Kidney glomerular epithelial cell (primary cell): ENCODE data around the gene IL4.
"Not testable (repeated sequence)": the region's sequence is repeated elsewhere in the genome, so short reads cannot be mapped to it uniquely, and the experiment has no call there.

Experiments
- DNase-seq: peaks from one replicate; lab custom pipeline; 2025; lab: John Stamatoyannopoulos, UW

Gene IL4

DNA sequence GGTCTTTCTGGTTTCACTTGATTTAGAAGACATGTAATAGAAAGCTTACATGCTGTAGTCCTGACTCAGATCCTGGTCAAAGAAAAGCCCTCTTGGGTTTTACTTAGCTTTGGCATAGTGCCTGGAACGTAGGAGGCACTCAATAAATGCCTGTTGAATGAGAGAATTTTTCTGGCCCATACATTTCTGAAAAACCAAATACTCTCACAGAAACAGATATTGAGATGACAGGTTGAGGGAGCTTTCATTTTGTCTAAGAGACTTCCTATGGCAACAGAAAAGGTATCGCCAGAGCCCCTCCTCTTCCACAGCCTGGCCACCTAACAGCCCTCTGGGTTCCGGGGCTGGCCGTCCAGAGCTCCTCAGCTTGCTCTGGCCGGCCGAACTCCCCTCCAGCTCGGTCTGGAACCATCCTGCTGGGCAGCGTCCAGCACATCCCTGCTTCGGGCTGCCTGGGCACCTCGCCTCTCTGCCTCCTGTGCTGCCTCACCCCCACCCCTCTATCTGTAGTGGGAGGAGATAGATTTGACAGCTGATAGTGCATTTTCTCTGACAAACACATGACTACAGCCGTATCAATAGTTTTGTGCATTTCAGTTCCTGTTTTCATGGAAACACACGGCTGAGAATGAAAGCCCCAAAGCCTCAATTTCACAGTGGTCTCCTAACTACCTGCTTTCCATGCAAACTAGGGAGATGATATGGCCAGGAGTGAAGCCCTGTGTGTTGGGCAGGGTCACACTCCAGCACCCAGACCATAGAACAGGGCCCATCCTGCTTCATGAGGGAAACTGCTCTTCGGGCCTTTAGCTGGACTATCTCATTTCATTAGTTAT, 1.1 kb downstream of the IL4 start:
- peak; percentile 90 for DNase-seq

DNA sequence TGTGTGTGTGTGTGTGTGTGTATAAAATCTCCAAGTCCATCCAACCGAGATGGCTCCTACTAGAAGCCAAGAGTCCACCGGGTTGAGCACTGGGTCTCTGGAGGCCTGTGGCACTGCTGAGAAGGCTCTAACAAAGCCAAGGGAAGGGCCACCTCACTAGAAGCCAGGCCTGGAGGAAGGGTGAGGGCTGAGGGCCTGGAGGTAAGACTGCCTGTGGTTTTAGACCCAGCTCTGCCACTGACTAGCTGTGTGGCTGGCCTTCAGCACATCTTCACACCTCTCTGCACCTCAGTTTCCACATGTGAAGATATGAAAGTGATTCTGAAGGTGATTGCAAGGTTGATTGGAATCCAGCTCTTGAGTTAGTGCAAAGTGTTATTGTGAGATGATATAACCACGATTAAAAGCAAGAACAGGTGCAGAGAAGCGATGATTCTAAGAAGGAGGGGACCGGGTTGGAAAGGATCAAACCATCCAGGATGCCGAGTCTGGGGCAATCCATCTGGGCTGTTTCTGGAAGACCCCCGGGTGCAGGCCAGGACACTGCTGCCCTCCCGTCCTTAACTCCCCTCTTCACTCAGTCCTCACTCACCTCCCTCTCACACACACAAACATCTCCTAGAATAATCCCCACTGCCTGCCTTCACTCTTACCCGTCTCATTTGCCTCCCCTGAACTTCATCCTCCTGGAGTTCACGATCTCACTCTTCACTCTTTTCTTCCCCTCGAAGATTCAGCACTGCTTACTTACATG, 2.3 kb downstream of the IL4 start:
- DNase-seq = no peak

DNA sequence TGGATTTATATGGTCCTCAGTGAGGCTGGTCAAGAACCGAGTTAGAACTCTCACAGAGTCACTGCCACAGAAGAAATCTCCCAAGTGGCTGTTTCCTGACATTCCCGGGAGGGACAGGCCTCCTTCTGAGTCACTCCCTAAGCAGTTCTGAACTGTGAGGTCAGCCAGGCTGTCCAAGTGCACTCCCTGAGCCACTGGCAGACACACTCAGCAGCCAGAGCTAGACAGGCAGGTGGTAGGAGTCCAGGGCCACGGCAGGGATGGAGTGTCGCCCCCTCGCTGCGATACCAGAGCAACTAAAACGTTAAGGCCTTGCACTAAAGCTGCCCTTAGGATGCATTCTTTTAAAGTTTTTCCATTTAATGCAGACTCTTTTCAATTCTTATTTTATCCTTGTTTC, 3.4 kb downstream of the IL4 start:
- DNase-seq = peak; percentile 81

DNA sequence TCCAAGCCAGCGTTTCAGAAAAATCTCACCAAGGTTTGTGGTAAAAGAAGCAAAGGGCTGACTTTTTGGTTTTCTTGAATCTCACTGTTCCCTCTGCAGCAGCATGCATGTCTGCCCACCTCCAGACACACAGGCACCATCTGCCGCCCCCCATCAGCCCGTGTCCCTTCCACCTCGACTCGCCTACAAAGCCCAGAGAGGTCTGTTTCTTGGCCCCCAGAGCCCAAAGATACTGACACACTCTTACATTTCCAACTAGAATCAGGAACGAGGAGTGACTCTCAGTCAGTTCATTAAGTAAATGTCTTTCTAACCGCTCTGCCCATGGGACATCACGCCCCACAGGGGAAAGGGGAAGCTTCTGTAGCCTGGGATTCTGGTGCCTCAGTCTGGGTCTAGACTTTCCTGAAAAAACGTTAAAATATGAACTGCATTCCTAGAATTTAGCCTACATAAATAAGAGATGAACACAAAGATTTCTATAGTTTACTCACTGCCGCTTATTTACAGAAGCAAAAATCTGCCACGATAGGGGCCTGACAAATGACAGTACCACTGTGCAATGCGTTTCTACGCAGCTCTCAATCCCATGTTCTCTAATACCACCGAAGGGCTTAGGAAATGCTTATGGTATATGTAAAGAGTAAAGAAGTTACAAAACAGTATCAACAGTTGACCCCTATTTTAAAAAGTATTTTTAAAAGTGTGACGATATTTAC, 4.1 kb downstream of the IL4 start:
- no peak for DNase-seq

DNA sequence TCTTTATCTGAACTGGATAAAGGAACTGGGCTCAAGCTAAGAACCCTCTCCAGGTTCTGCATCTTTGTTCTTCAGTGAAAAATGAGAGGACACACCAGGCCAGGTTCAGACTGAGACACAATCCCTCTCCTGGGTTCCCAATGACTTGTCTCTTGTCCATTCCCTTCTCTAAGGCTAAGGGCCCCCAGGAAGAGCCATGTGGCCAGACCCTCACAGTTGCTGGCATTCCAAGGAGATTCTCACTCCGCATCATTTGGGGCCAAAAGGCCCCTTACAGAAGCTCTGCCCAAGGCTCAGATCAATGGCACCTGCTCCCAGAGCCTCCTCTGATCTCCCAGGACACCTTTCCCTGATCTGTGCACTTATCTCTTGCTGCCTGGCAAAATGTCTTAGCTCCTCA, 4.9 kb downstream of the IL4 start:
- no peak for DNase-seq

DNA sequence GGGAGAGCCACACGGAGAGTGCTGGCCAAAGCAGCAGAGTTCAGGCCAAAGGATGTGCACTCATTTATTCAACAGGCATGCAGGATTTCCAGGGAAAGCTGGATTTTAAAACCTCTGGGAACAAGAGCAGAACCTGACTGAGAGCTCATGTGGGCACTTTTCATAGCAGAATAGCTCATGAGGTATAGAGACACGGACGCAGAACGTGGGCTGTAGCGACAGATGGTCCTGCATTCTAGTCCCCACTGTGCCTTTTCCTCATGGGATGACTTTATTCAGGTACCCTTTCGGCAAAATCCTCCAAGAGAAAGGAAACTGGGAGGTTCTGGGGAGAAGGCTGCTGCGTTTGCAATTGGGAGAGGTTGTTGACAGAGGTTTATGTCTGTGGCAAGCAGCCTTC, 5.4 kb downstream of the IL4 start:
- DNase-seq = no peak

DNA sequence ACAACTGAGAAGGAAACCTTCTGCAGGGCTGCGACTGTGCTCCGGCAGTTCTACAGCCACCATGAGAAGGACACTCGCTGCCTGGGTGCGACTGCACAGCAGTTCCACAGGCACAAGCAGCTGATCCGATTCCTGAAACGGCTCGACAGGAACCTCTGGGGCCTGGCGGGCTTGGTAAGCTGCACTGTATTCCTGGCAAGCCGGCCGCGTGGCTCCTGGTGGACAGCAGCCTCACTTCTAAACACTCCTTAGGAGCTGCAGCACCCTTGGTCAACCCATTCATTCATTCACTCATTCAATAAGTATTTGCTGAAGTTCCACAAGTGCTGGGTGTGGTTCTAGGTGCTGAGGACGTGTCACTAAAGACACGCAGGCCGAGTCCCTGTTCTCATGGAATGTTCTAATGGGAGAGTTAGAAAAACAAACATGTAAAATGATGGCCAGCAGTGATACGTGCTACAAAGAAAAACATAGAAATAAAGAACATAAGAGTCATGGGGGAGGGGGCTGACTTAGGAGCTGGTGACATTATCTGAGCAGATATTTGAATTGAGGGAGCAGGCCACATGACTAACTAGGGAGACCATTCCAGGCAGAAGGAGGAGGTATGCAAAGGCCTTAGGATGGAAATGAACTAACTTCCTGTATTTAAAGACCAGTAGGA, 6.1 kb downstream of the IL4 start:
- no peak for DNase-seq

DNA sequence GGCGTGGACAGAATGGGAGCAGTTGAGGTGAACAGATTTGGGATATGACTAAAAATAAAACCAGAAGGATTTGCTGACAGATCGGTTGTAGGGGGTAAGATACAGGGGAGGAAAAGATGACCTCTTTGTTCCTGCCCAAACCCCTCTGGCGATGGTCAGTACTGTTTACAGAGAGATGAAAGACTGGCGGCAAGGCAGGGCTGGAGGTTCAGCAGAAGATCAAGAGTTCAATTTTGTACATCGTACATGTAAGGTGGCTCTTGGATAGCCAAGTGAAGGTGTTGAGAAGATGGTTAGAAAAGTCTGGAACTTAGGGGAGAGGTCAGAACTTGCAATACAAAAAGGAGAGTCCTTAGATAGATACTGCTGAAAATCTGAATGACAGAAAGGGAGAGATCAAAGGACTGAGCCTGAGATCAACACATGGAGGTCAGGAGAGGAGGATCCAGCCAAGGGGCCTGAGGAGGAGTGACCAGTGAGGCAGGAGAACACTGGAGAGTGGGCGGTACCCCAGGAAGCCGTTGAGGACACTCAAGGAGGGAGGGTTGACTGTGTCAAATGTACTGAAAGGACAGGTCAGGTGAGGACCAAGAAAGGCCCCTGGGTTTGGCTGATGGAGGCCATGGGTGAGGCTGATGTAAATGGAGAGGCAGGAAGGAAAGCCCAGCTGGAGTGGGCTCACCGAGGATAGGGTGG, 7.1 kb downstream of the IL4 start:
- no peak for DNase-seq

DNA sequence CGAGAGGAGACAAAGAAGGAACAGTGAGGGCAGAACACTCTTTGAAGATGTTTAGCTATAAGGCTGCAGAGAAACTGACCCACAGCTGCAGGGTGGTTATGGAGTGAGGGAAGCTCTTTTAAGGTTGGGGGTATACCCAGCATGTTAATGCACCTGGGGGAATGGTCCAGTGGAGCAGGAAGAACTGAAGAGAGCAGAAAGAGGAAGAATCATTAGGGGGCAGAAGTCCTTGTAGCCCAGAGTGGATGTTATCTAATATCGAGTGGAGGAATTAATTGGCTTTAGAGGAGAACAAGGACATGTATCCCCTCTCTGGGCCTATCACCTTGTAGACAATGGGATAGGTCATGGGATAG, 7.7 kb downstream of the IL4 start:
- DNase-seq = no peak

DNA sequence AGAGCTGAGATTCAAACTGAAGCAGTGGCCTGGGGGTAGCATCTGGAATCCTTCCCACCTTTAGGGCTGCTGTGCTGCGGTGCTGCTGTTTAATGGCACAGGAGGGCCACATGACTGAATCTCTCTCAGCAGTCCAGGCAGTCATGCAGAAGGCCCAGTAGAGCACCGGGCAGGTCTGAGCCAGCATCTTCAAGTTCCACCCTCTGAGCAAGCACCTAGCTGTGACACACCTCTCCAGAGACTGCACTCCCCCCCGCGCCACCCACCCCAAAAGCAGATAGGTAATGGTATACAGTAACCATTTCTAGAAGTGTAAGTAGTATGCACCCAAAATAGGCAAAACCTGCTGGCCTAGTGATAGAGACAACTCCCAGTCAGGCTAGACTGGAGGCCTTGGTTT, 8.2 kb downstream of the IL4 start:
- no peak for DNase-seq

DNA sequence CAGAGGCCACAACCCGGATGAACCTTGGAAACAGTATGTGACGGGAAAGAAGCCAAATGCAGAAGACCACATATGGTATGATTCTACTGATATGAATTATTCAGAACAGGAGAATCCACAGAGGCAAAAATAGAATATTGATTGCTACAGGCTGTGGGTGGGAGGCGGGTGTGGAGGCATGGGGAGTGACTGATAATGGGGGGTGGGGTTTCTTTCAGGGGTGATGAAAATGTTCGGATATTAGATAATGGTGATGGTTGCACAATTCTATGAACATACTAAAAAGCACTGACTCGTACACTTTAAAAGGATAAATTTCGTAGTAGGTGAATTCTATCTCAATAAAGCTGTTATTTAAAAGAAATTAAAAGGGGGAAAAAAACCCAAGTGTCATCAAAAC, 10.7 kb downstream of the IL4 start:
- DNase-seq = no peak

DNA sequence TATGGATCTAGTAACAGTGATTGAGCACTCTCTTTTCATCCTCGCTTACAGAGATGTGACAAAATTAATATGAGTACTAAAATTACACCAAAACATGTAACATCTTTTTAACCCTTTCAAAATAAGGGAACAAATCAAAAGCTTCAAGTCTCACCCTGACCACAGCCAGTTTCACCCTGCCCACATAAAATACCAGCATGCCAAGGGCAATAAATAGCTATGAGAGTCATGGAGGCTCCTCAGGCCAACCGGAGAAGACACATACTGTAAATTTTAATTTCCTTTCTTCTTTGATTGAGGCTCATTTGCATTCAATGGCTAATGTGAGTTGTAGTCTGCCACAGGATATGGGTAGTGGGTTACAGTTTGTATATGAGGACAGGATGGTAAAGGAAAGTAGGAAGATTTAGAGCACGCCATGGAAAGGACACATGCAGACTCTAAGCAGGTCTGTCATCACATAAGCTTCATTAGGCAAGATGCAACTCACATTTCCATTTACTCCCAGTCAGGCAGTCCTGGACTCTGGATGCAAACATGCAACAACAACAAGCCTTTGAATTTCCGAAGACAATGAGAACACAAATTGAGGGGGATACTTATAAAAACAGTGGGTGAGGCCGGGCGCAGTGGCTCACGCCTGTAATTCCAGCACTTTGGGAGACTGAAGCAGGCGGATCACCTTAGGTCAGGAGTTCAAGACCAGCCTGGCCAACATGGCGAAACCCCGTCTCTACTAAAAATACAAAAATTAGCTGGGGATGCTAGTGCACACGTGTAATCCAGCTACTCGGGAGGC, 11.3 kb downstream of the IL4 start:
- DNase-seq = no peak

DNA sequence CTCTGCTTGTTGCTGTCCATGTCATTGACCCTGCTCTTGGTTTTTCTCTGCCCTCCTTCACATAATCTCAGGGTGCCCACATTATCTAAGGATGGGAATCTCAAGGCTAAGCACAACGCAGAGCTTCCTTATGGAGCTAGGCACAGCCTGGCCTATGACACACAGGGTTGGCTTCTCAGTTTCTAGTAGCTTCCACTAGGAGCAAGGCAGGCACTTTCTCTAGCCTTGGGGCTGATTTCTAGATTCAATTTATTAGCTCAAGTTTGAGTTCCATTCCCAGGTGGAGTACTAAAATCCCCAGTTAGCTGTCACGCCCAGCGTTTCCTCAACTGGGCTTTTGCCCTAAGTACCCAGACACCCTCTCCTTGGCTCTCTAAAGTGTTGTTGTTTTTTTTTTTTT, 12.4 kb downstream of the IL4 start:
- DNase-seq = no peak

DNA sequence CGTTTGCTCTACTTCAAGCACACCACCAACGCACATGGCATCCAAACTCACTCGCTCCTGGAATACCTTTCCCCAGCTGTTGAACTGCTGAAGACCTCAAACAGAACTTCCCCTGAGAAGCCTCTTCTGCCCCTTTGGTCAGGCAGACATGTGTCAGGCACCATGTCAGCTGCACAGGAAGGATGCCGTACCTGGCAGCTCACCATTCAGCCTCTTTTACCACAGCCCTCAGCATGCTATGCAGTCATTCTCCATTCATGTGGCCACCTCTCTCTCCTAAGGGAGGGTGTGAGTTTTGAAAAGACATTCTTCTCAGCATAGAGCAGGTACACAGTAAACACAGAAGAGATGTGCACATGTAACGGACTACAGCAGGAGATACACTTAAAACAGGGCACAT, 14.2 kb downstream of the IL4 start:
- no peak for DNase-seq

DNA sequence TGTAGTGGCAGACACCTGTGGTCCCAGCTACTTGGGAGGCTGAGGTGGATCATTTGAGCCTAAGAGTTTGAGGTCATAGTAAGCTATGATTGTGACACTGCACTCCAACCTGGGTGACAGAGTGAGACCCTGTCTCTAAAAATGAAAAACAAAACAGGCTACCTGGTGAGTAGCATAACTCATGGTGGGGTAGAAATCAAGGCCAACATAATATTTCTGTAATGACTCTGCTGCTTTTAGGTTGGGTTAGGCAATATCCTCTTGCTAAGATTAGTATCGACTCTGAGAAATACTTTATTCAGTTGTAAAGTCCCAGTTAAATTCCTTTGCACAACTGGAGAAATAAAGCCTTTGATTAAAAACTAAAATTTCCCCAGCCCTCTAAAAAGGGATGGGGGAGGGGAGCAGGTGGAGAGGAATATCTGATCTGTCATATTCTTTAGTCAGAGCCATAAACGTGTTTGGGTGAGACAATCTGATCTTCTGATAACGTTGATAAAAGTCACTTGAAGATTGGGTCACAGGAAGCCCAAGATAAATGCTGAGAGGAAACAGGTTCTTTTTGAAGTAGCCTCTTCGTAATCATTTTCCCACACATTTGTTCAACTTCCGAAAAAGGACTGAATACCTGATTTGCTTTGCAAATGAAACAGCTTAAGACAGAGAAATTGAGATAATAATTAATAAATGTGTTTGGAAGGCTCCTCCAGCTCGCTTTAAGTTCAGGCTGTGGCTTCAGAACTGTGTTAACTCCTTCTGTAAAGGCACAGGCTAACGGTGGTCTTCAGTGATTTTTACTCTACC, 14.9 kb downstream of the IL4 start:
- DNase-seq = no peak

DNA sequence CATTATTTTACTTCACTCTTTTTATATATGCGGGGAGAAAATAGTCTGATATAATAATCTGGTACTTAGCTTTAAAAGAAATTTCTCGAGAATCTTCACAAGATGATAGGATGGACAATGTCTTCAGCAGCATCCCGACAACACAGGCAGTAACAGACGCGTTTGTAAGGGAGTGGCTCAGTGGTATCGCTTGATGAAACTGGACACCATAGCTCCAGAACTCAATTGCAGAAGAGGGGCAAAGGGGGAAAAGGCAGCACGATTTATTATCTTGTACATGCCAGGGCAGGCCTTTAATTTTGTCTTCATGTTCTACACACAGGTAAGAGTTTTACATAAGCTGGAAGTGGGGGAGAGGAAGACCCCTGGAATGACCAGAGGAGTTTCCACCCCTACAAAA, 15.7 kb downstream of the IL4 start:
- no peak for DNase-seq

DNA sequence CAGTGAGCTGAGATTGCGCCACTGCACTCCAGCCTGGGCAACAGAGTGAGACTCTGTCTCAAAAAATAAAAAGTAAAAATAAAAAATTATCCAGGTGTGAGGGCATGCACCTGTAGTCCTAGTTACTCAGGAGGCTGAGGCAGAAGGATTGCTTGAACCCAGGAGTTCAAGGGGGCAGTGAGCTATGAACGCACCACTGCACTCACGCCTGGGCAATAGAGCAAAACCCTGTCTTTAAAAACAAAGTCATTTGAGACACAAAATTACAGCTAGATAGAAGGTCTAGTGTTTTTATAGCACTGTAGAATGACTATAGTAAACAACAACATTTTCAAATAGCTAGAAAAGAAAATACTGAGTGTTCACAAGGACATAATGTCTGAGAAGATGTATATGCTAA, 16.4 kb downstream of the IL4 start:
- DNase-seq = no peak

DNA sequence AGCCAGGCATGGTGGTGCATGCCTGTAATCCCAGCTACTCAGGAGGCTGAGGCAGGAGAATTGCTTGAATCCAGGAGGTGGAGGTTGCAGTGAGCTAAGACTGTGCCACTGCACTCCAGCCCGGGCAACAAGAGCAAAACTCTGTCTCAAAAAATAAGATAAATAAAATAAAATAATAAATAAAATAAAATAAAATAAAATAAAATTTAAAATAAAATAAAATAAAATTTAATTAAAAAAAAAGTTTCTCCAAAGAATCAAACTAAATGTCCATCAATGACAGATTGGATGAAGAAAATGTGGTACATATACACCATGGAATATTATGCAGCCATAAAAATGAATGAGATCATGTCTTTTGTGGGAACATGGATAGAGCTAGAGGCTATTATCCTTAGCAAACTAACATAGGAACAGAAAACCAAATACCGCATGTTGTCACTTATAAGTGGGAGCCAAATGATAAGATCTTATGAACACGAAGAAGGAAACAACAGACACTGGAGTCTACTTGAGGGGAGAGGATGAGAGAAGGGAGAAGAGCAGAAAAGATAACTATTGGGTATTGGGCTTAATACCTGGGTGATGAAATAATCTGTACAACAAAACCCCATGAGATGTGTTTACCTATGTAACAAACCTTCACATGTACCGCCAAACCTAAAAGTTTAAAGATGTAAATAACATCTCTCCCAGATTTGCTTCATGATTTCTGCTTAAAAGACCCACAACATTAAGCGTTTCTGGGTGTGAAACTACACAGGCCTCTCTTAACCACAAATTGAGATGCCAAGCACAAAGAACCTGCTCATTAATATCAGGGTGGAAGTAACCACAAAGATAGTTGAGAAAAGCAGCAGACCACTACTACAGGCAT, 18.2 kb downstream of the IL4 start:
- not testable (repeated sequence) for DNase-seq

DNA sequence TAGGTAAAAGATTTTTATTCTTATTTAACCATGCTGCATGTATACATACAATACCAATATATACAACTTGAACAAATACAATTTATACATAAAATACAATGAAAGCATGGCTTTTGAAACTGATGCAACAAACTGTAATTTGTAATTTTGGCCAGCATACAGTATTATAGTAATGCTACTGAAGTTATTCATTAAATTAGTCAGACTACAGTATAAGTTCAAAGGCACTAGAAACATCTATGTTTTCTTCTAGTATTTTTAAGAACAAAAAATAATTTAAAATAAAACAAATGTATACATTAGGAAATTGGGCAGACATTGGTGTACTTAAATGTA, 18.8 kb downstream of the IL4 start:
- no peak for DNase-seq
